GM19455 (cell line): ENCODE data around the gene P2RX6.
"Not testable (repeated sequence)": the region's sequence is repeated elsewhere in the genome, so short reads cannot be mapped to it uniquely, and the experiment has no call there.

Experiments
- ATAC-seq: cut with Tn5 transposase; IDR thresholded peaks from one replicate; pipeline ENCODE4 v1.9.1; 2021; ENCODE audit not compliant: unreplicated experiment

P2RX6 gene

GRCh38 chr22:21014726-21015465, at the start of gene P2RX6:
Gene P2RX6, plus strand, starts transcription at chr22:21015165. Its CDS starts 10 bp downstream, at chr22:21015175.
- no peak for ATAC-seq

GRCh38 chr22:20965888-20966855, 48.8 kb upstream of the P2RX6 start:
- ATAC-seq: no peak

- ATAC-seq: no peak
Observed at GRCh38 chr22:20966883-20967696, 47.9 kb upstream of the P2RX6 start, which contains the start of gene AIFM3. Gene AIFM3, plus strand, starts transcription at chr22:20967255. Its CDS starts 690 bp downstream, at chr22:20967945.

- ATAC-seq: no peak
Observed at GRCh38 chr22:20967697-20968211, 47.2 kb upstream of the P2RX6 start.

- ATAC-seq: no peak
Observed at GRCh38 chr22:20968281-20968977, 46.5 kb upstream of the P2RX6 start.

- ATAC-seq: no peak
Observed at GRCh38 chr22:20970939-20971657, 43.9 kb upstream of the P2RX6 start.

- ATAC-seq: not testable (repeated sequence)
Observed at GRCh38 chr22:20972014-20972694, 42.8 kb upstream of the P2RX6 start.

GRCh38 chr22:20972933-20973577, 41.9 kb upstream of the P2RX6 start:
- no peak for ATAC-seq

GRCh38 chr22:20973634-20974286, 41.2 kb upstream of the P2RX6 start:
- no peak for ATAC-seq

- no peak for ATAC-seq
Observed at GRCh38 chr22:20974336-20974955, 40.5 kb upstream of the P2RX6 start.

- ATAC-seq: no peak
Observed at GRCh38 chr22:20975541-20976290, 39.2 kb upstream of the P2RX6 start.

- ATAC-seq: no peak
Observed at GRCh38 chr22:20976291-20976877, 38.6 kb upstream of the P2RX6 start.

- no peak for ATAC-seq
Observed at GRCh38 chr22:20977019-20977418, 37.9 kb upstream of the P2RX6 start.

- ATAC-seq: no peak
Observed at GRCh38 chr22:20977516-20978170, 37.3 kb upstream of the P2RX6 start.

- no peak for ATAC-seq
Observed at GRCh38 chr22:20978419-20978818, 36.5 kb upstream of the P2RX6 start.
